GM12878 (cell line): Measurements from ENCODE around the gene ITGAD. TPM values are rescaled to one million over a fixed set of nuclear protein-coding genes. Genes with fewer than 3 reads are reported as not detected.

ENCODE experiments used
- ATAC-seq: fragments of 200-7000 bp; cut with Tn5 transposase; 3 replicates; pipeline ENCODE4 v1.9.1; 2020; ENCODE audit warnings: mild to moderate bottlenecking, moderate library complexity
- BruUV-seq: library from RNA; stranded (reverse); fragments of 400-500 nt; replicated peaks from 2 replicates; lab custom pipeline; 2021; lab: Mats Ljungman, UMichigan
- CTCF ChIA-PET: fragments of 300-600 bp; sonication (Branson Sonifier 250); formaldehyde crosslinking; extraction: SDS; loops from one replicate; lab custom pipeline; 2021; ENCODE audit warnings: inconsistent platforms; lab: Yijun Ruan, JAX
- POLR2A ChIA-PET: fragments of 350-600 bp; formaldehyde crosslinking; extraction: SDS; loops from one replicate; lab custom pipeline; 2021; ENCODE audit warnings: inconsistent platforms; lab: Charles Lee
- RAD21 ChIA-PET: fragments of 300-600 bp; sonication (Branson Sonifier 250); formaldehyde crosslinking; loops from one replicate; lab custom pipeline; 2023; ENCODE audit warnings: antibody characterized with exemption; ENCODE audit not compliant: unreplicated experiment; lab: Charles Lee
- SMC1A ChIA-PET: fragments of 300-600 bp; sonication (Branson Sonifier 250); formaldehyde crosslinking; loops from one replicate; lab custom pipeline; 2023; ENCODE audit not compliant: unreplicated experiment, uncharacterized antibody; lab: Charles Lee
- DNase-seq: peaks from one replicate; pipeline ENCODE4 v3.0.0-alpha.2; 2011; ENCODE audit warnings: low read depth, low spot score
- FAIRE-seq: peaks from 3 replicates; lab custom pipeline; 2011; peaks lifted over from hg19 to GRCh38; lab: Jason Lieb, UNC
- H2AFZ ChIP-seq: 2 replicates; pipeline ENCODE4 v1.6.0; 2011; ENCODE audit warnings: low read depth, low read length, control low read depth; ENCODE audit not compliant: control insufficient read depth
- H3K27ac ChIP-seq: 2 replicates; pipeline ENCODE4 v1.5.1; 2011; ENCODE audit warnings: control low read depth; ENCODE audit not compliant: control insufficient read depth, insufficient read depth
- H3K27me3 ChIP-seq, 2 experiments: replicated peaks in 1 of 2; 2 replicates each; pipeline versions ENCODE4 v1.6.0 to v1.6.1; 2011; ENCODE audit warnings: low read length in 1 of 2; ENCODE audit not compliant: control insufficient read depth in 2 of 2, insufficient read depth in 2 of 2
- H3K36me3 ChIP-seq, 2 experiments: 2 replicates each; pipeline ENCODE4 v1.5.1; 2011; ENCODE audit warnings: low read length in 1 of 2; ENCODE audit not compliant: control insufficient read depth in 2 of 2, insufficient read depth in 2 of 2
- H3K4me1 ChIP-seq: 2 replicates; pipeline ENCODE4 v1.6.1; 2011; ENCODE audit warnings: mild to moderate bottlenecking, low read length, moderate library complexity, mixed read lengths; ENCODE audit not compliant: control insufficient read depth, insufficient read depth
- H3K4me2 ChIP-seq: 2 replicates; pipeline ENCODE4 v1.6.0; 2011; ENCODE audit warnings: control low read depth; ENCODE audit not compliant: control insufficient read depth, insufficient read depth
- H3K4me3 ChIP-seq: fragments of 200-600 bp; sonication (generic); 2 replicates; pipeline ENCODE4 v1.5.1; 2016
- H3K79me2 ChIP-seq: 2 replicates; pipeline ENCODE4 v1.6.0; 2011; ENCODE audit warnings: low read length; ENCODE audit not compliant: control insufficient read depth, insufficient read depth
- H3K9ac ChIP-seq: 2 replicates; pipeline ENCODE4 v1.8.0; 2011; ENCODE audit warnings: low read length, control low read depth, mixed read lengths; ENCODE audit not compliant: control insufficient read depth, insufficient read depth
- H3K9me3 ChIP-seq: replicated peaks from 3 replicates; pipeline ENCODE4 v1.5.1; 2011; ENCODE audit warnings: mild to moderate bottlenecking, low read length; ENCODE audit not compliant: control insufficient read depth, insufficient read depth
- H4K20me1 ChIP-seq: 2 replicates; pipeline ENCODE4 v1.6.0; 2011; ENCODE audit not compliant: control insufficient read depth, insufficient read depth
- ASH2L ChIP-seq: fragments of 300-600, 200-600 bp; sonication (generic); IDR thresholded peaks from 2 replicates; pipeline ENCODE4 v1.6.1; 2017; ENCODE audit warnings: low read depth, mild to moderate bottlenecking, borderline replicate concordance
- CBX3 ChIP-seq: fragments of 200-600 bp; sonication (generic); IDR thresholded peaks from 2 replicates; pipeline ENCODE4 v1.6.1; 2016; ENCODE audit warnings: low read depth, borderline replicate concordance
- EP300 ChIP-seq, 2 experiments: fragments of 150-350 bp in 1 of 2; IDR thresholded peaks; 2 replicates each; pipeline ENCODE4 v1.6.1; 2011 to 2012; ENCODE audit warnings: low read depth in 2 of 2, low read length in 2 of 2, borderline replicate concordance in 1 of 2, improper control_type of control experiment in 1 of 2, inconsistent platforms in 1 of 2; ENCODE audit not compliant: control insufficient read depth in 1 of 2
- HDGF ChIP-seq: fragments of 450-650 bp; IDR thresholded peaks from 2 replicates; pipeline ENCODE4 v1.6.1; 2016; ENCODE audit warnings: antibody characterized with exemption
- IRF4 ChIP-seq: IDR thresholded peaks from 2 replicates; pipeline ENCODE4 v1.6.1; 2011; ENCODE audit warnings: low read depth, low read length
- MEF2A ChIP-seq: IDR thresholded peaks from 2 replicates; pipeline ENCODE4 v1.6.1; 2011; ENCODE audit warnings: low read depth, mild to moderate bottlenecking, low read length, moderate library complexity; ENCODE audit not compliant: insufficient read depth
- NR2C1 ChIP-seq: fragments of 450-650 bp; IDR thresholded peaks from 2 replicates; pipeline ENCODE4 v1.6.1; 2017; ENCODE audit warnings: antibody characterized with exemption, mild to moderate bottlenecking, moderate library complexity
- NR2F1 ChIP-seq: fragments of 450-650 bp; conservative IDR thresholded peaks from 2 replicates; pipeline ENCODE4 v1.6.1; 2017; ENCODE audit warnings: mild to moderate bottlenecking
- REST ChIP-seq: IDR thresholded peaks from 2 replicates; pipeline ENCODE4 v1.6.1; 2012; ENCODE audit warnings: mild to moderate bottlenecking, low read depth, low read length
- SIX5 ChIP-seq: IDR thresholded peaks from 2 replicates; pipeline ENCODE4 v1.6.1; 2011; ENCODE audit warnings: mild to moderate bottlenecking, low read depth, low read length, moderate library complexity; ENCODE audit not compliant: severe bottlenecking
- TARDBP ChIP-seq: IDR thresholded peaks from 2 replicates; pipeline ENCODE4 v1.6.1; 2016; ENCODE audit warnings: borderline replicate concordance
- ZBED1 ChIP-seq: IDR thresholded peaks from 2 replicates; pipeline ENCODE4 v1.6.1; 2016; ENCODE audit warnings: borderline replicate concordance
- ZBTB11 ChIP-seq: fragments of 450-650 bp; formaldehyde crosslinking; IDR thresholded peaks from 2 replicates; pipeline ENCODE4 v1.5.0; 2022; ENCODE audit warnings: mild to moderate bottlenecking, missing genetic modification characterization
- WGBS: methylation state at CpG from one replicate; pipeline ENCODE4 v1.1.6; 2016; ENCODE audit warnings: low lambda C conversion rate; ENCODE audit not compliant: insufficient replicate concordance, insufficient coverage; ENCODE audit errors: missing lambda C conversion rate; 5-methylcytosine and 5-hydroxymethylcytosine counted together
- in situ Hi-C: fragments of 300-500 bp; cut with MboI; formaldehyde crosslinking; loops from 9 replicates; pipeline ENCODE4 v1.14.3; 2018; ENCODE audit warnings: mixed read lengths
- intact Hi-C: fragments of 100-400 bp; cut with micrococcal nuclease; formaldehyde crosslinking; loops from one replicate; pipeline ENCODE4 v1.14.2; 2022; ENCODE audit not compliant: unreplicated experiment
- polyA plus RNA-seq, 11 experiments: library from polyadenylated mRNA; depleted of rRNA in 4 of 11; unstranded in 6 of 11; stranded (reverse) in 5 of 11; fragments of >200 nt; fragmentation: Nextera tagmentation in 4 of 11; fragmentation: Illumina TruSeq in 1 of 11; extraction: Ambion mirVana in 4 of 11; extraction: Trizol in 1 of 11; gene quantifications; 1 replicate in 1 of 11; 2 replicates in 10 of 11; pipeline versions ENCODE4 v1.2.1 to v1.2.3, GENCODE V29; 2011 to 2016; ENCODE audit warnings: inconsistent platforms in 2 of 11, missing spikeins in 2 of 11, low read depth in 1 of 11
- total RNA-seq, 4 experiments: library from RNA; depleted of rRNA in 3 of 4; stranded (reverse); fragments of >200 nt in 3 of 4; fragmentation: Illumina TruSeq in 1 of 4; extraction: Trizol in 1 of 4; gene quantifications; 2 replicates each; pipeline versions ENCODE4 v1.2.1 to v1.2.3, GENCODE V29; 2013 to 2021

ITGAD gene
- total and polyA plus RNA-seq, 10 of the 15 experiments (the other 5 are each of a cell fraction or from before 2014, with no cell fraction given) = 0.29 to 4.0 (median 1.2) TPM

GRCh38 chr16:31373235-31373634 is 19.9 kb upstream of the ITGAD start:
- RAD21 ChIA-PET = no interaction called here
- TF ChIP-seq NR2C1 = no peak
- no peak for TF ChIP-seq TARDBP
- TF ChIP-seq SIX5 = no peak
- no peak for TF ChIP-seq ZBED1
- no peak for TF ChIP-seq REST
- no peak for TF ChIP-seq ZBTB11 (CRISPR knock-in tag)
- no peak for TF ChIP-seq NR2F1
- no peak for TF ChIP-seq EP300 (IDR thresholded peaks at IDR 0.05; ENCODE audit: borderline replicate concordance in 1 of 2, control insufficient read depth in 1 of 2, low read depth in 2 of 2, low read length in 2 of 2)
- TF ChIP-seq ASH2L = no peak
- no peak for TF ChIP-seq HDGF
- TF ChIP-seq IRF4 = no peak
- no peak for TF ChIP-seq CBX3
- no peak for TF ChIP-seq MEF2A
- in situ Hi-C loops = no loop called here
- ATAC-seq (no peak), DNase-seq (no peak), FAIRE-seq (no peak)
- Histone ChIP-seq H3K4me2 (no peak overlapping the region), H3K4me3 (no peak overlapping the region), H3K9ac (no peak overlapping the region), H3K79me2 (no peaks in the 10 kb centered on the region), H3K27me3 (no peaks in the 10 kb centered on the region), H2AFZ (no peak overlapping the region), H3K4me1 (peaks cover 5% of the 10 kb centered on the region), H3K36me3 (no peaks in the 10 kb centered on the region), H4K20me1 (no peaks in the 10 kb centered on the region), H3K9me3 (peaks cover 2% of the 10 kb centered on the region; the same call in 1 of the 3 replicates), H3K27ac (no peak overlapping the region)
- WGBS = 55% methylated on average over 14 of the region's 14 CpGs
- POLR2A ChIA-PET = no interaction called here
- SMC1A ChIA-PET = interaction anchor here (1.2 kb wide), 2 partner anchors 12 to 68 kb away, joined by 3 read pairs; no protein-coding TSS in a partner anchor
- CTCF ChIA-PET = interaction anchor here (2.5 kb wide), 1 partner anchor 10 kb away, joined by 12 read pairs; no protein-coding TSS in a partner anchor
- BruUV-seq = no TSS peak
- intact Hi-C loops = no loop called here
